Measurements from ENCODE around the gene PPP1R18. TPM values are rescaled to one million over a fixed set of nuclear protein-coding genes. Genes with fewer than 3 reads are reported as not detected.

Gene PPP1R18
- total RNA-seq, 4 donors from 2014 or later, result 14.2 to 35.1 (median 15.2) TPM

DNA sequence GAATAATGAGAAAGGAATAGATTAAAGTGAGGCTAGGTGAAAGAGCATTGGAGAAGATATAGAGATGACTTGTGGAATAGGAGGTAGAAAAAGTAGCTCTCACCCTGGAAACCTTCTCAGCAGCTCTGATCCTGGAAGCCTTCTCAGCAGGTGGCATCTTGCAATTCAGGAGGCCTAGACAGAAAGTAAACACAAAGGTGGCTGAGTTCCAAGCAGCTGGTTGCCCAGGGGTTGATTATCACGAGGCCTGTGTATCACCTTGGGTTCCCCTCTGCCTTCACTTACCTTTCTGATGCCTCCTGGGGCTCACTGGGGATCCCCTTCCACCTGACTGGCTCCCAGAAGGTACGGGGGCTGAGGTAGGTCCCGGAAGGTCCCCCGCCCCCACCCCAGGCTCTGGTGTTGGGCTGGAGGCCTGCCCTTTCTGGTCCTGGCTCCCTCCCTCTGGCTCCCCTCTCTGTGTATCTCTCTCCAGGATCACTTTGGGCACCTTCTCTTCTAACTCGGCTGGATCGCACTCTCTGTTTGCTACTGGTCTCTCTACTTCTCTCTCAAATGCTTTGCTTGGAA is 20.9 kb upstream of the PPP1R18 start:
- intact Hi-C loops (cut with DNase I), result no loop called here
- H3K27ac ChIP-seq, result no peak overlapping the region
- DNase-seq, result no peak
- no peaks in the 10 kb centered on the region for H3K9me3 ChIP-seq
- H3K4me3 ChIP-seq (replicated peaks in 1 of 3), result no peak overlapping the region
- TF ChIP-seq CTCF (IDR thresholded peaks at IDR 0.05) (no peak), POLR2A (IDR thresholded peaks at IDR 0.05) (no peak)
- no peaks in the 10 kb centered on the region for H3K27me3 ChIP-seq
- H3K4me1 ChIP-seq, result no peaks in the 10 kb centered on the region
- H3K36me3 ChIP-seq, result peaks cover 25 to 36% of the 10 kb centered on the region in 2 donors
- whole genome bisulfite sequencing, 2 donors, result 79 to 84% methylated on average over 5 of the region's 6 CpGs

DNA sequence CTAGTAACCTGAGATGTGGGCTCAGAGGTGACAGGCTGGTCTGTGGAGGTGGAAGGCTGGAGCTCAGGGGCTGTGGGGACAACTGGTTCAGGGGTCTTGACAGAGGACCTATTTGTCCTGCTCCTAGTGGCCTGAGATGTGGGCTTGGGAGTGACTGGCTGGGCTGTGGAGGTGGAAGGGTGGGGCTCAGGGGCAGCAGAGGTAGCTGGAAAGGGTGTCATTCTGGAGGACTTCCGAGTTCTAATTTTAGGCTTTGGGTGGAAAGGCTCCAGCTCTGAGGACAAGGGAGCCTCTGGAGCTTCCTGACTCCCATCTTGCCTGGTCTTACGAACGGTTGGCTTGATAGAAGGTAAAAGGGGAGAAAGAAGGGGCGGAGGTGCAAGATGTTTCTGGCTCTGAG is 19.2 kb upstream of the PPP1R18 start:
- Histone ChIP-seq H3K4me1 (no peaks in the 10 kb centered on the region), H3K9me3 (no peaks in the 10 kb centered on the region), H3K4me3 (replicated peaks in 1 of 3) (no peak overlapping the region), H3K27me3 (no peaks in the 10 kb centered on the region), H3K27ac (no peak overlapping the region), H3K36me3 (peaks cover 17 to 35% of the 10 kb centered on the region in 2 donors)
- TF ChIP-seq POLR2A (IDR thresholded peaks at IDR 0.05) (no peak), CTCF (IDR thresholded peaks at IDR 0.05) (no peak)
- no peak for DNase-seq
- intact Hi-C loops (cut with DNase I), result no loop called here
- WGBS, 2 donors, result 93 to 94% methylated on average over 4 of the region's 4 CpGs

DNA sequence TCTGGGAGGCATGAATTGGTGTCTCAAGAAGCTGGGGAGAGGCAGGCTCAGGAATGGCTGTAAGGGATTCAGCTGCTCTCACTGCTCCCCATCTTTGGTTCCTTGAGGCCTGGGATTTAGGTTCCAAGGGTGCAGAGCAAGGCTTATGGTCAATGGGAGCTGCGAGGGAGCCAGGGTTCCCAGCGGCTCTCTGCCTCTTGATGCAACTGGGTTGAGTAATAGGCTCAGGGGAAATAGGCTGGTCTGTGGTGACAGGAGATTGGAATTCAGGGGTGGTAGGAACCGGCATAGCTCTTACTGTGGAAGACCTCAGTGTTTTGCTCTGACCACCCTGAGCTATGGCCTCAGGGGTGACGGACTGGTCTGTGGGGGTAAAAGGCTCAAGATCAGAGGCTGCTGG is 17.4 kb upstream of the PPP1R18 start:
- H3K36me3 ChIP-seq, result peaks cover 17 to 32% of the 10 kb centered on the region in 2 donors
- no peaks in the 10 kb centered on the region for H3K9me3 ChIP-seq
- H3K4me1 ChIP-seq, result no peaks in the 10 kb centered on the region
- WGBS, 2 donors, result 98 to 99% methylated on average over 4 of the region's 4 CpGs
- H3K27ac ChIP-seq, result no peak overlapping the region
- intact Hi-C loops (cut with DNase I), result no loop called here
- no peak overlapping the region for H3K4me3 ChIP-seq (replicated peaks in 1 of 3)
- DNase-seq, result no peak
- TF ChIP-seq POLR2A (IDR thresholded peaks at IDR 0.05), result no peak
- no peaks in the 10 kb centered on the region for H3K27me3 ChIP-seq

GRCh38 chr6:30703011-30703410 is 16.6 kb upstream of the PPP1R18 start:
- Histone ChIP-seq H3K27me3 (no peaks in the 10 kb centered on the region), H3K9me3 (no peaks in the 10 kb centered on the region), H3K4me1 (no peaks in the 10 kb centered on the region), H3K4me3 (replicated peaks in 1 of 3) (no peak overlapping the region), H3K27ac (no peak overlapping the region), H3K36me3 (peaks cover 17 to 31% of the 10 kb centered on the region in 2 donors)
- WGBS, 2 donors, result 94 to 96% methylated on average over 5 to 10 of the region's 10 CpGs
- TF ChIP-seq POLR2A (IDR thresholded peaks at IDR 0.05) (no peak), CTCF (IDR thresholded peaks at IDR 0.05) (no peak)
- no peak for DNase-seq
- intact Hi-C loops (cut with DNase I), result no loop called here

- no peak overlapping the region for H3K27ac ChIP-seq
- no peak for DNase-seq
- H3K9me3 ChIP-seq, result no peaks in the 10 kb centered on the region
- peaks cover 7 to 11% of the 10 kb centered on the region in 2 donors for H3K4me1 ChIP-seq
- intact Hi-C loops (cut with DNase I), result no loop called here
- no peaks in the 10 kb centered on the region for H3K27me3 ChIP-seq
- peaks cover 17 to 20% of the 10 kb centered on the region in 2 donors for H3K36me3 ChIP-seq
- TF ChIP-seq CTCF (IDR thresholded peaks at IDR 0.05), result no peak
- no peak for TF ChIP-seq POLR2A (IDR thresholded peaks at IDR 0.05)
- H3K4me3 ChIP-seq (replicated peaks in 1 of 3), result no peak overlapping the region
- WGBS, 2 donors, result 62 to 64% methylated on average over 4 of the region's 4 CpGs
Measured at GRCh38 chr6:30700340-30700739, 13.9 kb upstream of the PPP1R18 start.

Measured in thyroid gland (tissue), 4 donors.